22Rv1 (cell line): ENCODE data around the gene ARL8B.

Source experiments
- H3K27ac ChIP-seq: fragments of 450-650 bp; 2 replicates; pipeline ENCODE4 v1.5.1; 2017
- ZFX ChIP-seq: fragments of 450-650 bp; IDR thresholded peaks from 2 replicates; pipeline ENCODE4 v1.6.1; 2017; ENCODE audit warnings: antibody characterized with exemption, borderline replicate concordance
- TF ChIP-seq, protein P1 (sequence below): fragments of 450-650 bp; IDR thresholded peaks from 2 replicates; pipeline ENCODE4 v1.5.1; 2017; ENCODE audit warnings: mild to moderate bottlenecking

Gene ARL8B

DNA sequence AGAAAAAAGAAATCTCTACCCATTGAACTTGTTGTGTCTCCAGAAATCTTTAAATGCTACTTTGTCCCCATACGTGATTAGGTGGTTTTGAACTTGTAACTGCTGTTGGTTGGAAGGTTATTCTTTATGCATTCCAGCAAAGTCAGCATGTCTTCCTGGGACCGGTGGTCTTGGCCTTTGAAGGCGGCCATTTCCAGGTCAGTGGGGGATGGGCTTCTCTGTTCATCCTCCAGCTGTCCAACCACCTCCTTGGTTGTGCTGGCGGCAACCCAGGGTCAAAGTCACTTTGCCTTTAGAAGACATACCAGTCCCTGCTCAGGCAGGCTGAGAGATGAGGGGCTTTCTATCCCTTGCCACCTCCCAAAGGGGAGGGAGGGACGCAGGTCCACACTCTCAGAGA lies 37.9 kb upstream of the ARL8B start:
- TF ChIP-seq, protein P1, sequence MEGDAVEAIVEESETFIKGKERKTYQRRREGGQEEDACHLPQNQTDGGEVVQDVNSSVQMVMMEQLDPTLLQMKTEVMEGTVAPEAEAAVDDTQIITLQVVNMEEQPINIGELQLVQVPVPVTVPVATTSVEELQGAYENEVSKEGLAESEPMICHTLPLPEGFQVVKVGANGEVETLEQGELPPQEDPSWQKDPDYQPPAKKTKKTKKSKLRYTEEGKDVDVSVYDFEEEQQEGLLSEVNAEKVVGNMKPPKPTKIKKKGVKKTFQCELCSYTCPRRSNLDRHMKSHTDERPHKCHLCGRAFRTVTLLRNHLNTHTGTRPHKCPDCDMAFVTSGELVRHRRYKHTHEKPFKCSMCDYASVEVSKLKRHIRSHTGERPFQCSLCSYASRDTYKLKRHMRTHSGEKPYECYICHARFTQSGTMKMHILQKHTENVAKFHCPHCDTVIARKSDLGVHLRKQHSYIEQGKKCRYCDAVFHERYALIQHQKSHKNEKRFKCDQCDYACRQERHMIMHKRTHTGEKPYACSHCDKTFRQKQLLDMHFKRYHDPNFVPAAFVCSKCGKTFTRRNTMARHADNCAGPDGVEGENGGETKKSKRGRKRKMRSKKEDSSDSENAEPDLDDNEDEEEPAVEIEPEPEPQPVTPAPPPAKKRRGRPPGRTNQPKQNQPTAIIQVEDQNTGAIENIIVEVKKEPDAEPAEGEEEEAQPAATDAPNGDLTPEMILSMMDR = no peak
- TF ChIP-seq ZFX = no peak
- H3K27ac ChIP-seq = no peak overlapping the region

DNA sequence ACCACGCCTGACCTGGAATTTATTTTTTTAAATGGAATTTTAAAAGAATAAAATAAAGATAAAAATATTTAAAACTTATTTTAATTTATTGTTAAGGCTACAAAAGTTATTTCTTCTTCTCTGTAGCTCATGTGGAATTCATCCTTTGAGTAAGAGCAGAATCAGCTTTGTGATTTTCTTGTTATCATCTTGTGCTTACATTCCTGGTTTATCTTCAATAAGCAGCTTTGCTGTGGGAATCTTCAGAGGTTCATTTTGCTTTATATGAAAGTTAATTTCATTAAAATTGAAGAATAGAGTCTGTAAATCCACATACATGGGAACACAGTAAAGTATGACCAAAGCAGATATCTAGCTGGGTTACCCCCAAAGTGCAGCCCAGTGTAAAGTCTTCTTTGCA lies 35.4 kb upstream of the ARL8B start:
- no peak overlapping the region for H3K27ac ChIP-seq
- TF ChIP-seq, protein P1 = no peak
- TF ChIP-seq ZFX = no peak

DNA sequence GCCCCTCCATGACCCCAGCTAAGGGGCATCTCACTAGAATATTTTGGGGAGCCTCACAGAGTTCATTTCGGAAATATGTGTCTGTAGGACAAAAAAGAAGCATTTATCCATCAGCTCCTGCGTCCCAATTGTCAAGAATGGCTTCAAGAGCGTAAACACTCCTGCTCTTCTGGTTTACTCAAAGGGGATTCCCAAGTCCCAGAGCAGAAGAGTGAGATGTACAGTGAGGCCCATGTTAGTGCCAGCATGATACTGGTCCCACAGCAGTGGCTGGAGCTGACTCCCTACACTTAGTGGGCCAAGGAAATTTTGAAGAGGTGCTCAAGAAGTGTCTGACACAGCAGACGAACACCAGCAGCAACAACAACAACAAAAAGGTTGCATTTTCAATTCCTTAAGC lies 34.9 kb upstream of the ARL8B start:
- TF ChIP-seq, protein P1 = no peak
- no peak for TF ChIP-seq ZFX
- no peak overlapping the region for H3K27ac ChIP-seq

DNA sequence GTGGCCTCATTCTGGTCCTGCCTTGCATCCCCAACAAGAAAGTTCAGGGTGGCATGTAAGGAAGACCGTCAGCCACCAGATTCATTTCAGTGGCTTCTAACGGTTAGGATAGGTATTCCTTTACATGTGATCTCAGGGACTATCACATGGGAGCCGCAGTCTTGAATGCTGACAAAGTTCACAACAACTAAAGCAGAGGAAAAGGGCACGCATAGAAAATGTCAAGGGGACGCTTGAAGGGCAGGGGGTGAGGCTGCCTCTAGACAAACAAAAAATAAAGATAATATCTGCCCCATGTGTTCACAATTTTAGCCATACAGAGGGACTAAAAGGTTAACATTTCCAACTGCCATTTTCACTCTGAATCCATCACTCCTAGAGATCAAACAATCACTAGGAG lies 31.9 kb upstream of the ARL8B start:
- no peak for TF ChIP-seq ZFX
- TF ChIP-seq, protein P1 = no peak
- H3K27ac ChIP-seq = no peak overlapping the region

DNA sequence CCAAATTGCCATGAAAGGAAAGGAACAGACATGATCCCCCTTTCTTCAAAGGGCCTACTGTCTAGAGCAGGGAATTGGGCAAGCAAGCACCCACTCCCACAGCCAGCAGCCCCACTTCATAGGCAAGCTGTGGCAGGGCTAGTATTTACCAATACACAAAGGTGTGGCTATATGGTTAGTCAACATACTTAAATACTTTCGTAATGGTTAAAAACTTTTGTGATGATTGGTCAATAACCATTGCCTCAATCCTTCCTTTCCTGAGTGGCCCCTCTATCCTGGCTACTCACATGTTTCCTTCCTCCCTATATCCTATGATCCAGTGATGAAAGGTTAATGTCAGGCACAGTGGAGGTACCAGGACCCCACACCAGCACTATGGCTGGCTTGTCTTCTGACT lies 30.1 kb upstream of the ARL8B start:
- no peak overlapping the region for H3K27ac ChIP-seq
- TF ChIP-seq, protein P1 = no peak
- TF ChIP-seq ZFX = no peak

DNA sequence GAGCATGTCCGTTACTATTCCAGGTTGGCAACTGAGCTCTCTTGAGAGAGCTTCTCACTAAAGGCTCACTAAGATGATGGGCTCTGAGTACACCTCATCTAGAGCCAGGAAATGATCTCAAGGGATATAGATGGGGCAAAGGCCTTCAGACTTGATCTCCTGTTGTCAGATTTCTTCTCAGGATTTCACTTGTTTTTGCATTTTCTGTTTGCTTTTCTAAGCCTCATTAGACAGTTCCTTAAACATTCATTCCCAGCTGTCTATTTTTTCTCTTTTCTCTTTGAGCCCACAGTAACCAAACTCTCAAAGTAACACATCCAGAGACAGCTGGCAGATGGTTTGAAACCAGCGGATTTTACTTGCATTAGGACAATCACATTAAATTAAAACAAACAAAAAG lies 28.4 kb upstream of the ARL8B start:
- H3K27ac ChIP-seq = no peak overlapping the region
- TF ChIP-seq, protein P1 = no peak
- TF ChIP-seq ZFX = no peak

DNA sequence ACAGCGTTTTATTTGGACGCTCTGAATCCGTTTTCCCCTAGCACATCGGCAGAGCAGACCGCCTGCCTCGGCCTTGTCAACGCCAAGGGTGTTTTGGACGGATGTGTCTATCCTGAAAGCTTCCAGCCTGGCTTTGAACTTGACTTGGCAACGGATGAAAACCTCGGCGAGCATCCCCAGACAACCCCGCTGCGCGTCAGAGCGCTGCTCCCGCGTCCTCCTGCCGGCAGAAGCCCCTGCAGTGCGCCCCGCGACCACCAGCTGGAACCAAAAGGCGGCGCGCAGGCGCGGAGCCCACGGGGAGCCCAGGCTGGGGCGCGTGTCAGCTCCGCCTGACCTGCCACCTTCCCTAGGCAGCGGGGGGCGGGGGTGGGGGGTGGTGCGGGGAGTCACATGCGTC lies 26.2 kb upstream of the ARL8B start:
- TF ChIP-seq, protein P1 = no peak
- TF ChIP-seq ZFX = no peak
- no peak overlapping the region for H3K27ac ChIP-seq
